ENCODE data around the gene PASK. TPM values are rescaled to one million over a fixed set of nuclear protein-coding genes. Genes with fewer than 3 reads are reported as not detected.

The PASK gene
- 2.5 and 3.9 TPM in 2 replicates for total RNA-seq

GRCh38 chr2:241148891-241149674, at the start of gene PASK:
PASK (minus strand) TSS chr2:241149472; CDS start chr2:241143032, 6,440 bp downstream.

GRCh38 chr2:241188361-241189092, 39.3 kb upstream of the PASK start, which contains the start of gene ANO7:
ANO7 (plus strand) TSS chr2:241188677; CDS start chr2:241190064, 1,387 bp downstream.

GRCh38 chr2:241149925-241150659, 820 bp upstream of the PASK start, which contains the start of gene PPP1R7:
PPP1R7 (plus strand) TSS chr2:241150467; CDS start chr2:241150496, 29 bp downstream.

GRCh38 chr2:241102239-241102803, 47.0 kb downstream of the PASK start, which contains the start of gene MTERF4:
MTERF4 (minus strand) TSS chr2:241102287; CDS start chr2:241102273, 14 bp downstream.

Other genes with a start within 250 kb of the PASK start
- 0.26 and 0.63 TPM in 2 replicates for gene CROCC2, start 243.1 kb downstream of the PASK start, total RNA-seq
- gene SNED1, start 150.9 kb downstream of the PASK start, total RNA-seq, result 62.7 and 114 TPM in 2 replicates
- gene MTERF4, start 47.2 kb downstream of the PASK start, total RNA-seq, result 36.6 and 58.6 TPM in 2 replicates
- gene PPP1R7, start 995 bp upstream of the PASK start, total RNA-seq, result 115 and 132 TPM in 2 replicates
- gene ANO7, start 39.2 kb upstream of the PASK start, total RNA-seq, result 0.09 and 0.63 TPM in 2 replicates
- 1,295 and 1,692 TPM in 2 replicates for gene HDLBP, start 166.2 kb upstream of the PASK start, total RNA-seq
- 405 and 430 TPM in 2 replicates for gene SEPTIN2, start 166.5 kb upstream of the PASK start, total RNA-seq
- gene FARP2, start 206.8 kb upstream of the PASK start, total RNA-seq, result 22.2 and 31.9 TPM in 2 replicates

Data from bronchial smooth muscle cell (primary cell).